Fibroblast of lung (primary cell): Measurements from ENCODE around the gene GTPBP6. TPM values are rescaled to one million over a fixed set of nuclear protein-coding genes. Genes with fewer than 3 reads are reported as not detected.

Experiments used
- DNase-seq, 2 donors: peaks; one replicate each; pipeline versions ENCODE4 v3.0.0 to v3.0.0-alpha.2; 2010; ENCODE audit warnings: low read depth in 2 of 2
- H2AFZ ChIP-seq: 2 replicates; pipeline ENCODE4 v1.5.1; 2012; ENCODE audit warnings: low read length, control low read depth, inconsistent platforms
- H3K27ac ChIP-seq: 2 replicates; pipeline ENCODE4 v1.5.1; 2011; ENCODE audit warnings: low read length, control low read depth; ENCODE audit not compliant: insufficient read depth
- H3K27me3 ChIP-seq: 2 replicates; pipeline ENCODE4 v1.5.1; 2011; ENCODE audit warnings: mild to moderate bottlenecking, low read length; ENCODE audit not compliant: control insufficient read depth, insufficient read depth
- H3K36me3 ChIP-seq: 2 replicates; pipeline ENCODE4 v1.5.1; 2011; ENCODE audit warnings: low read length; ENCODE audit not compliant: control insufficient read depth, insufficient read depth
- H3K4me1 ChIP-seq: 2 replicates; pipeline ENCODE4 v1.5.1; 2011; ENCODE audit warnings: low read length; ENCODE audit not compliant: control insufficient read depth, insufficient read depth; ENCODE audit errors: extremely low read depth
- H3K4me2 ChIP-seq: 2 replicates; pipeline ENCODE4 v1.5.1; 2011; ENCODE audit warnings: low read length, control low read depth; ENCODE audit not compliant: insufficient read depth; ENCODE audit errors: extremely low read depth
- H3K4me3 ChIP-seq, 4 experiments: fragments of 200-600 bp in 1 of 4; sonication (generic) in 1 of 4; replicated peaks in 1 of 4; 2 replicates each; pipeline ENCODE4 v1.5.1; 2011 to 2016; ENCODE audit warnings: low read length in 4 of 4, low read depth in 3 of 4, mild to moderate bottlenecking in 3 of 4, control low read depth in 2 of 4, inconsistent platforms in 1 of 4, mixed read lengths in 1 of 4; ENCODE audit not compliant: insufficient read depth in 1 of 4; ENCODE audit errors: control extremely low read depth in 1 of 4
- H3K79me2 ChIP-seq: 2 replicates; pipeline ENCODE4 v1.5.1; 2012; ENCODE audit warnings: mild to moderate bottlenecking, low read length, inconsistent platforms; ENCODE audit not compliant: control insufficient read depth, insufficient read depth
- H3K9ac ChIP-seq: 2 replicates; pipeline ENCODE4 v1.5.1; 2011; ENCODE audit warnings: mild to moderate bottlenecking, low read length, control low read depth; ENCODE audit not compliant: insufficient read depth
- H3K9me3 ChIP-seq: 2 replicates; pipeline ENCODE4 v1.5.1; 2012; ENCODE audit warnings: low read depth, low read length; ENCODE audit not compliant: control insufficient read depth, insufficient read depth
- H4K20me1 ChIP-seq: 2 replicates; pipeline ENCODE4 v1.5.1; 2011; ENCODE audit warnings: low read length; ENCODE audit not compliant: control insufficient read depth, insufficient read depth; ENCODE audit errors: extremely low read depth
- CTCF ChIP-seq, 2 donors: IDR thresholded peaks in 1 of 2; conservative IDR thresholded peaks in 1 of 2; 1 replicate in 1 of 2; 2 replicates in 1 of 2; pipeline ENCODE4 v1.5.1; 2011 to 2012; ENCODE audit warnings: low read length in 2 of 2, control low read depth in 1 of 2, inconsistent platforms in 1 of 2, low read depth in 1 of 2, mild to moderate bottlenecking in 1 of 2
- EZH2 ChIP-seq: IDR thresholded peaks from 2 replicates; pipeline ENCODE4 v1.5.1; 2012; ENCODE audit warnings: low read length, control low read depth, mild to moderate bottlenecking; ENCODE audit errors: missing control alignments
- polyA plus RNA-seq, 2 donors: library from polyadenylated mRNA; depleted of rRNA in 1 of 2; stranded (reverse) in 1 of 2; unstranded in 1 of 2; fragments of >200 nt; gene quantifications; 2 replicates each; pipeline ENCODE4 v1.2.1, GENCODE V29; 2011 to 2012; ENCODE audit warnings: missing spikeins in 1 of 2
- total RNA-seq: library from RNA; depleted of rRNA; stranded (reverse); fragments of >200 nt; gene quantifications from 2 replicates; pipeline ENCODE4 v1.2.1, GENCODE V29; 2014

GTPBP6 gene
- total and polyA plus RNA-seq, 2 donors (not counting 1 experiment from before 2014, with no cell fraction given) = 15.4 to 46.1 TPM

DNA sequence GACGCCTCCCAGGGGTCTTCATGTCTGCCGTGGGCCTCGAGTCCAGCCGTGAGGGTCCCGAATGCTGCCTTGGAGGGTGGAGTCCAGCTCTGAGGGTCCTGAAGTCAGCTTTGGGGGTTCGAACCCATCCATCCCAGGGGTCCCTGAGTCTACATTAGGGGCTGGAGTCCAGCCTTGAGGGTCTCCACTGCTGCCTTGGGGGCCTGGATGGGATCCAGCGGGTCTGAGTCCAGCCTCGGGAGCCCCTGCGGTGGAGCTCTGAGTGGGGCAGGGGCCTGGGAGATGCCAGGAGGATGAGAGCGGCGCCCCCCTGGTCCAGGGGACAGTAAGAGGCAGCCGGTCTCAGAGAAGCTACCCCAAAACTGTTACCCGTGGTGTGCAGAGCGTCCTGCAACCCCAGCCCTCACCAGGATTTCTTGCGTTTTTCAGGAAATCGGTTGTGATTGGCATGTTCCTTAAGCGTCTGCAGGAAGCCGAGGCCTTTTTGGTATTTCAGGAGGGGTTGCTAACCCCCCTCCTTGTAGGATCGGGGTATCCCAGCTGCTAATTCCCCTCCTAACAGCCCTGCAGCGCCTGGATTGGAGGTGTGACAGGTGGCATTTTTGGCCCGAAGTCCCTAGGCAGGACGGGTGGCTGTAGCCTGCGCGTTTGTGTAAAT, 1.7 kb upstream of the GTPBP6 start:
- peak overlapping the region; percentile 94 for H3K9ac ChIP-seq
- peaks cover 2% of the 10 kb centered on the region for H3K79me2 ChIP-seq
- H3K4me3 ChIP-seq = peak overlapping the region; percentile 71 to 97 (median 88)
- H2AFZ ChIP-seq = no peak overlapping the region
- H4K20me1 ChIP-seq = no peaks in the 10 kb centered on the region
- H3K27ac ChIP-seq = peak overlapping the region; percentile 89
- DNase-seq = peak; percentile 24 to 28
- H3K9me3 ChIP-seq = no peaks in the 10 kb centered on the region
- H3K36me3 ChIP-seq = peaks cover 8% of the 10 kb centered on the region
- peak overlapping the region; percentile 92 for H3K4me2 ChIP-seq
- H3K4me1 ChIP-seq = no peaks in the 10 kb centered on the region
- no peaks in the 10 kb centered on the region for H3K27me3 ChIP-seq
- TF ChIP-seq CTCF (conservative IDR thresholded peaks at IDR 0.05 in 1 of 2, IDR thresholded peaks at IDR 0.05 in 1 of 2; ENCODE audit: low read depth in 1 of 2, low read length in 2 of 2) (no peak), EZH2 (no peak)

DNA sequence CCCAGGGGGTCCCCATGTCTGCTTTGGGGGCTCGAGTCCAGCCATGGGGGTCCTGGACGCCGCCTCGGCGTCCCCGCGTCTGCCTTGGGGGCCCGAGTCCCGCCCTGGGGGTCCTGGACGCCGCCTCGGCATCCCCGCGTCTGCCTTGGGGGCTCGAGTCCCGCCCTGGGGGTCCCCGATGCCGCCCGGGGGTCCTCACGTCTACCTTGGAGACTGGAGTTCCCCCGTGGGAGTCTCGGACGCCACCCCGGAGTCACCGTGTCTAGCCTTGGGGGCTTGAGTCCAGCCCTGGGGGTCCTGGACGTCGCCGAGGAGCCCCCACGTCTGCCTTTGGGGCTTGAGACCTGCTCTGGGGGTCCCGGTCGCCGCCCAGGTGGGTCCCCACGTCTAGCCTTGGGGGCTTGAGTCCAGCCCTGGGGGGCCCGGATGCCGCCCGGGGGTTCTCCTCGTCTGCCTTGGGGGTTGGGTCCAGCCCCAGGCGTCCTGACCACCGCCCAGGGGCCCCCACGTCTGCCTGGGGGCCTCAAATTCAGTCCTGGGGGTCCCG, 1.1 kb upstream of the GTPBP6 start:
- TF ChIP-seq EZH2 (no peak), CTCF (conservative IDR thresholded peaks at IDR 0.05 in 1 of 2, IDR thresholded peaks at IDR 0.05 in 1 of 2; ENCODE audit: low read depth in 1 of 2, low read length in 2 of 2) (no peak)
- DNase-seq = no peak
- peak overlapping the region; percentile 94 for H3K9ac ChIP-seq
- H3K4me3 ChIP-seq = peak overlapping the region; percentile 71 to 97 (median 88)
- H3K27me3 ChIP-seq = no peaks in the 10 kb centered on the region
- H3K9me3 ChIP-seq = no peaks in the 10 kb centered on the region
- H3K27ac ChIP-seq = peak overlapping the region; percentile 89
- H3K79me2 ChIP-seq = peaks cover 2% of the 10 kb centered on the region
- H2AFZ ChIP-seq = no peak overlapping the region
- peak overlapping the region; percentile 92 for H3K4me2 ChIP-seq
- no peaks in the 10 kb centered on the region for H3K4me1 ChIP-seq
- no peaks in the 10 kb centered on the region for H4K20me1 ChIP-seq
- H3K36me3 ChIP-seq = peaks cover 9% of the 10 kb centered on the region

DNA sequence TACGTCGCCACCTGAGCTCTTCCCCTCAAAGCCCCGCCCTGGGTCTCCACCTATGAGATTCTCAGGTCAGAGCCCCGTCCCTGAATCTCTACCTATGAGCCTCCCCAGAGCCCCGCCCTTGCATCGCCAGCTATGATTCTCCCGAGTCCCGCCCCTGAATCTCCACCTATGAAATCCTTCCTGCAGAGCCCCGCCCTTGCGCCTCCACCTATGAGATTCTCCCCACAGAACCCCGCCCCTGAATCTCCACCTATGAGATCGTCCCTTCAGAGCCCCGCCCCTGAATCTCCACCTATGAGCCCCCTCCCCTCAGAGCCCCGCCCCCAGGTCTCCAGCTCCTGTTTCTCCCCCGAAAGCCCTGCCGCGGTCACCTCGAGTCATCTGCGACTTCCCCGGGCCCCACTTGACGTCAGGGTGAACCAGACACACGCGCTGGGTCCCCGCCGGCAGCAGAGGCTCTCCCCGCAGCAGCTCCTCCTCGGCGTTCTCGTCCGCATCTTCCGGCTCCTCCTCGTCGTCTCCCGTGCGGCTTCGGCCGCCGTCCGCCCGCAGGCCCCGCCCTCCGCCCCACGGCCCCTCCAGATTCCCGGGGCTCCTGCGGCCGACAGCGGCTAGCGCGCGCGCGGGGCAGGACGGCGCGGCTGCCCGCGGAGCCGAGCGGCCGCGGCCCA, 393 bp downstream of the GTPBP6 start:
- DNase-seq = peak; percentile 97 to 98
- H3K4me1 ChIP-seq = no peaks in the 10 kb centered on the region
- TF ChIP-seq CTCF (conservative IDR thresholded peaks at IDR 0.05 in 1 of 2, IDR thresholded peaks at IDR 0.05 in 1 of 2; ENCODE audit: low read depth in 1 of 2, low read length in 2 of 2) = no peak
- TF ChIP-seq EZH2 = no peak
- no peaks in the 10 kb centered on the region for H4K20me1 ChIP-seq
- H3K27ac ChIP-seq = peak overlapping the region; percentile 89
- no peaks in the 10 kb centered on the region for H3K27me3 ChIP-seq
- peaks cover 2% of the 10 kb centered on the region for H3K79me2 ChIP-seq
- peak overlapping the region; percentile 63 to 82 (median 70) for H3K4me3 ChIP-seq
- H3K9ac ChIP-seq = peak overlapping the region; percentile 87
- peak overlapping the region; percentile 78 for H2AFZ ChIP-seq
- H3K36me3 ChIP-seq = peaks cover 14% of the 10 kb centered on the region
- no peaks in the 10 kb centered on the region for H3K9me3 ChIP-seq
- peak overlapping the region; percentile 59 for H3K4me2 ChIP-seq
